NCI-H1694 (cell line): Measurements from ENCODE around the gene RBM34.
"Not testable (repeated sequence)": the region's sequence is repeated elsewhere in the genome, so short reads cannot be mapped to it uniquely, and the experiment has no call there.

Experiments
- DNase-seq: peaks from one replicate; lab custom pipeline; 2025; lab: John Stamatoyannopoulos, UW

Gene RBM34

DNA sequence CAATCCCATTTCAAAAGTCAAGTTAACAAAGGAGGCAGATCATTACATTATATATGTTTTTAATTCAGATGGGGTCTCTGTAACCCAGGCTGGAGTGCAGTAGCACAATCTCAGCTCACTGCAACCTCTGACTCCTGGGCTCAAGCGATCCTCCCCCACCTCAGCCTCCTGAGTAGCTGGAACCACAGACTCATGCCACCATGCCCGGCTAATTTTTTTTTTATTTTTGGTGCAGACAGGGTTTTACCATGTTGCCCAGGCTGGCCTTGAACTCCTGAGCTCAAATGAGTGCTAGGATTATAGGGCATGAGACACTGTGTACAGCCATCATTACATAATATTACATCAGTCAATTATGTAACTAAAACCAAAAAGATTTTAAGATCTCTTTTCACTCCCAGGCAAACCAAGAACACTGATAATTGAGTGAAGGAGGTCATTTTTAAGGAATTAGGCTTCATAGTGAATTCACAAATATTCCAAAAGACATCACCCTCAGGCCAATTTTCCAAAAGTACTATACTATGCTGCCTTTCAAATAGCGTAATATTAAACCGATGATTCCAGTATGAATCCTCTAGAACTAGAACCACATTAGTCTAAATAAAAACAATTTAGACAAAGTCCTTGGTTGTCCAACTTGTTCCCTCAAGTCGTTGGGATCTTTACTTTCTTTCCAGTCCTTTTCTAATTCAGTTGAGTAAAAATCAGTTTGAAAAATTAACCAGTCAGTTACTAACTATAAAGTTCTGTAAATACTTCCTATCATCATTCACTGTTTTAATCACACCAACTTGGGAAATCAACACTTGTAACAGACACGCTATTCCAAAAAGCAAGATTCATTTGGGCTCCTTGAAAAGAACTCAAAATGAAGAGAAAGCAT is 48.5 kb downstream of the RBM34 start:
- DNase-seq = no peak

DNA sequence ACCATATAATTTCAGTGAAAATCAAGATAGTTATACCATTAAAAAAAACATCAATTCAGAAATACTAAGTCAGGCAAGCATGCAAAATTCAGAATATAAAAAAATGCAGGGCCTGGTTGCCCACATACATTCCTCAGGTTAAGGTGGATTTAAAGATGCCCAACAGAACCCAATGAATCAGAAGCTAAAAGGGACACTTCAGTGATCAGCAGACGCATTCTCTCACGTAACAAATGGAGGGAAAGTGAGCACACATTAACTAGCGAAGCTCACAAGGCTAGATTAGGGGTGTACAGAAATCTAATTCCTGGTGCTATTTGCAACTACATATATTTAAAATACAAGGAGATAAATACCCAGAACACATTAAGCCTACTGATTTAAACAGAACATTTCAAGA is 49.9 kb downstream of the RBM34 start:
- DNase-seq = no peak

DNA sequence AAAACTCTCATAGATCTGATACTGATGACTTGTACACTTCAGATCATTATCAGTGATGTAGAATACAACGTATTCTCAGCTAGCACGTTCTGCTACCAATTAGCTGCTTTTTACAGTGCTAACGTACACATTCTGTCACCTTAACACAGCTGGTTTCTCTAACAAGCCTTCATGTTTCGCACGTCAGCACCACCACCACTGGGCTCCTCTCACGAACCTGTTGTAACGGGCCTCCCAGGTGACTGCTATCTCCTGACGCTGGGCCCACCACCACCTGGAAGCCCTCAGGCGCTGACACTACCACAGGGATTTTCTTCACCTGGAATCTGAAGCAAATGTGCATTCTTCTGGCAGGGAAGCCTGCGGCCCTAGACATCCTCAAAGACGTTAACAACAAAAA is 52.2 kb downstream of the RBM34 start:
- DNase-seq = no peak

DNA sequence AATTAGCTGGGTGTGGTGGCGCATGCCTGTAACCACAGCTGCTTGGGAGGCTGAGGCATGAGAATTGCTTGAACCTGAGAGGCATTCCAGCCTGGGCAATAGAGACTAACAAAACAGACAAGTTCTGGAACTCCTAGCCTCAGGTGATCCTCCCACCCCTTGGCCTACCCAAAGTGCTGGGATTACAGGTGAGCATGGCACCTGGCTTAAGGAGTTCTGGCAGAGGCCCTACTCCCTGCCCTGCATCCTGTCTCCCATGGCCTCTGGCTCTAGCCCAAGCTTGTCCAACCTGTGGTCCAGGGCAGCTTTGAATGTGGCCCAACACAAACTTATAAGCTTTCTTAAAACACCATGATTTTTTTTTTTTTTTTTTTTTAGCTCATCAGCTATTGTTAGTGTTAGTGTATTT is 52.9 kb downstream of the RBM34 start:
- no peak for DNase-seq

DNA sequence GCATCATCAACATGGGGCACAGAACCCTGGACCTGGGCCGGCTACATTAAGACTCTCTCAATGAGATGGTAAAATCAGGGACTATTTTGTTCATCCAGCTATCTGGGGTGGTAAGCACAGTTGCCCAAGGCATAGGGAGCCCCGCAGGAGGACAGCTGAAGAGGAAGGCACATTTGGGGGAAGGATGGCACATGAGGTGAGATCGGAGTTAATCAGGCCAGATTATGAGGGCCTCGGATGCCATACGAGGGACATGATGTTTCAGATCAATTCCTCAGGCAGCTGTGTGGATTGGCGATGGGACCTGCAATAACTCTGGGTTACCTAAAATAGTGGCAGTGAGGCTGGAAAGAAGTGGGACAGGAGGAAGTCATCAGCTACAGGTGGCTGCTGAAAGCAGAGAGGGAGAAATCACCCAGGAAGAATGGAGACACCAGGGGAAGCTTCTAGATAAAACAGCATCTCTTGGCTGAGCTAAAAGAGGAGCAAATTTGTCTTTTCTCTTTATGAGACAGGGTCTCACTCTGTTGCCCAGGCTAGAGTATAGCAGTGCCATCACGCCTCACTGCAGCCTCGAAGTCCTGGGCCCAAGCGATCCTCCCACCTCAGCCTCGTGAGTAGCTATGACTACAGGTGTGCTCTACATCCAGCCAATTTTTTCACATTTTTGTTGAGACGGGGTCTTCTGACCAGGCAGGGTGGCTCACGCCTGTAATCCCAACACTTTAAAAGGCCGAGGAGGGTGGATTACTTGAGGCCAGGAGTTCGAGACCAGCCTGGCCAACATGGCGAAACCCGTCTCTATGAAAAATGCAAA is 53.5 kb downstream of the RBM34 start:
- DNase-seq = no peak

DNA sequence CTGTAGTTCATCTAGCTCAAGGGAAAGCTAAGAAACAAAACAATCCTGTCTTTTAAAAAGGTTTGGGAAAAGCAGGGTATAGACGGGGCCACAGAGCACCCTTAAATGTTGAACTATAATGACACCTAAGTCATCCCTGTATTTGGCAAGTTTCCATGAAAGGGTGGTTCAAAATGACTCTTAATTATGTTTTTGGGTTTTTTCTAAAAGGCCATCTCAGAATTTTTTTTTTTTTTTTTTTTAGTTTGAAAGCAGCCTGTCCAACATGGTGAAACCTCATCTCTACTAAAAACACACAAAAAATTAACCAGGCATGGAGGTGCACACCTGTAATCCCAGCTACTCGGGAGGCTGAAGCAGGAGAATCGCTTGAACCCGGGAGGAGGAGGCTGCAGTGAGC is 54.6 kb downstream of the RBM34 start:
- no peak for DNase-seq

DNA sequence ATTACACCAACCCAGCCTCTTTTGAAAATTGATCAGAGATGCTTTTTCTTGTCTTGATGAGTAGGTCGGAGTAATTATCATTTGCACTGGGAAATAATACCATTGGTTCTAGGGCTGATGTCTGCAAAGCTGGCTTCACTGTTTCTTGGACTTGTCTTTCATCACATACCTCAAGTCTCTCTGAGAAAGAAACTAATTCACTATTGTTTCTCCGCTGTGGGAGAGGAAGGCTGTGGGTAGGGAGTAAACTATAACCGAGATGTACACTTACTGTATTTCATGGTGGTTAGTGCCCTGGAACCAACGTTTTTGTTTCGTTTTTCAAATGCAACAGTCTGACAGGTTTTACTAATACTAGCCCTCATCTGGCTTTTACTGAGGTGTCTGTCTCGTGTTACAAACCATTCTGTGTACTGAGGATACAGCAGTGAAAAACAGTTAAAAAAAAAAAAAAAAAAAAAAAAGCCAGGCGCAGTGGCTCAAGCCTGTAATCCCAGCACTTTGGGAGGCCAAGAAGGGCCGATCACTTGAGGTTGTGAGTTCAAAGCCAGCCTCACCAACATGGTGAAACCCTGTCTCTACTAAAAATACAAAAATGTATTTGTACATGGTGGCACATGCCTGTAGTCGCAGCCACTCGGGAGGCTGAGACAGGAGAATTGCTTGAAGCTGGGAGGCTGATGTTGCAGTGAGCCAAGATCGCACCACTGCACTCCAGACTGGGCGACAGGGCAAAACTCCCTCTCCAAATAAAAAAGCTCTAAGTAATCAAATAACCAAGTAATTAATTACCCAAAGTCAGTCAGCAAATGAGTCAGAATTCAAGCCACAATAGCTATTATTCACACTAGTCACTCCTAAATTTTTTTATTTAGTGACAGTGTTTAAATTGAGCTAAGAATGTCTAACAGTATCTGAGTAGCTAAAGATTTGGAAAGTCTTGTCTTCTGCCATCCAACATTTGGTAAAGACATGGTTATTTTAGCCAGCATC is 55.7 kb downstream of the RBM34 start:
- no peak for DNase-seq

DNA sequence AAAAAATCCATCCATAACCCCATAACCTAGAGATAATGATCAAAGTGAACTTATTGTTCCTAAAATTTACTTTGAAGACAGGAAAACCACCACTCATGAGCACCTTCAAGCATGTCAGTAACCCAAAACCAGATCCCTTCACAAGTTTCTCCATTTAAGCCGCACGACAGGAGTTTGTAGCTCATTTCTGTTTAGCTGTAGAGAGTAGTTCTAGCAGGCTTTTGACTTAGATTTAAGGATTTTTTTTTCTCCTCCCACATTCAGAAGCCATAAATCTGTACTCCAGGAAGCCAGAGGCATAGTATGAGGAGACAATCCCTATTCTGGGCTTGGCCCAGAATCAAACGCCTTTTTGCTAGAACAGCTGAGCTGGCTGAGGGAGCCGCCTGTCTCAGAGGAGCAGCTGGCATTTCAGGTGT is 58.0 kb downstream of the RBM34 start:
- DNase-seq = no peak

DNA sequence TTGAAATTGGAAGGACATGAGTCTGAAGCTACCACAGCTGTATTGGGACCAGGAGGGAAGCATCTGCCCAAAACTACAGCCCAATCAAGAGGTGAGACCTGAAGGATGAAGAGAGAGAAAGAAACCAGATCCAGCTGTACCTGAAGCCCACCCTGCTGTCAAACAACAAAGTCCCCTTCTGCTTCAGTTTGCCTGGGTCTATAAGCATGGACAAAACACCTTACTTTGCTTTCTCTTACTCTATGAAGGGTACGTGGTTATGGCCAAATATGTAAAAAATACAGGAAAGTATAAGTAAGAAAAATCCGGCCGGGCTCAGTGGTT is 58.8 kb downstream of the RBM34 start:
- no peak for DNase-seq

DNA sequence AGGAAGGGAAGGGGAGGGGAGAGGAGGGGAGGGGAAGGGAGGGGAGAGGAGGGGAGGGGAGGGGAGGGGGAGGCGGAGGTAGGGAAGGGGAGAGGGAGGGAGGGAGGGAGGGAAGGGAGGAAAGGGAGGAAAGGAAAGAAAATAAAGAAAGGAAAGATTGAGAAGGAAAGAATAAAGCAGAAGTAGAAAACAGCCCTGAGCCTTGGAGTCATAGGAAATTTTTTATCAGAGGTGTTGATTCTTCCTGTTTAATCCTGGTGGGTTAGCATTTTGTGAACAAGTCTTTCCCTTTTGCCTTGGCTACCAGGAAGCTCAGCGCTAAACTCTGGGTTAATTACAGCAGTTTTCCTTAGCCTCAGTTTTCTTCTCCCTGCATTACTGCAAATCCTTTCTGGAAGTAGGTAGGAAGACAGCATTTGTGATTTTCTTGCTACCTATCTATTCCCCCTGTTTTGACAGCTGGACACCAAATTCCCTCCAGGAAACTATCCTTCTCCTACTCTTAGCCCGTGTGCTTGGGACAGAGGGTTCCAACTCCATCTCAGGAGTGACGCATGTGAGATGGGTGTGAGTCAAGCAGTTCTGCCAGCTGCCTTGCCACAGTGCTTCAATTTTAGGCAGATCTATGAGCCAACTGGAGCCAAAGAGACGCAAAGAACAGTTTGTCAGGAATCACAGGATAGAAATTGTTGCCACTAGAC is 59.3 kb downstream of the RBM34 start:
- no peak for DNase-seq

DNA sequence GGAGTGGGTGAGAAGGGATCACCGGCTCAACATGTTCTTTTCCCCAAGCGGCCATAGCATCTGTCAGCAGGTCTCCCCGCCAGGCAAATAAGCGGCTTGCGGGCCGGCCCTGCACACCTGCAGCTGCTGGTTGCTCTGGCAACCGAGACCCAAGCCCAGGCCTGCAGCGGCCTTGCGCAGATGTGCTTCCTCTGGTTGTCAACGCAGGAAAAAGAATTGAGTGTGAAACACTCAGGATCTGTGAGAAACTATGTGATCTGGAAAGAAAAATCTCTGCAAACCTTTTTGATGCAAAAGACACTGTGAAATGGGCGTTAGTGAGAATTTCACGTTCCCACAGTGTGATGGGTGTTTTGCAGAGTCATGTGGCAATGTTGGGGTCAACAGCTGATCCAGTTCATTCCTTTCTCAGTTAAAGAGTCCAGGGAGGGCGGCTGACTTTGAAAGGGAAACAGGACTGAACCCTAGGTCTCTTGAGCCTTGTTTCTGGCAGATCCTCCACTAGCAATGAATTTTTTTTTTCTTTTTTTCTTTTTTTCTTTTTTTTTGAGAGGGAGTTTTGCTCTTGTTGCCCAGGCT is 60.8 kb downstream of the RBM34 start:
- no peak for DNase-seq

DNA sequence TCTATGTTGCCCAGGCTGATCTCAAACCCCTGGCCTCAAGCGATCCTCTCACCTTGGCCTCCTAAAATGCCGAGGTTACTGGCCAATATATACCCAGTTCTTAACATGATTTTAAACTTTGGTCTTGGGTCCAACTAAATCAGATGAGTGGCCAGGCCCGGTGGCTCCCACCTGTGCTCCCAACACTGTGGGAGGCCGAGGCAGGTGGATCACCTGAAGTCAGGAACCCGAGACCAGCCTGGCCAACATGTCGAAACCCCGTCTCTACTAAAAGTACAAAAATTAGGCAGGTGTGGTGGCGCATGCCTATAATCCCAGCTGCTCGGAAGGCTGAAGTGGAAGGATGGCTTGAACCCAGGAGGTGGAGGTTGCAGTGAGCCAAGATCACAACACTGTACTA is 62.1 kb downstream of the RBM34 start:
- no peak for DNase-seq

DNA sequence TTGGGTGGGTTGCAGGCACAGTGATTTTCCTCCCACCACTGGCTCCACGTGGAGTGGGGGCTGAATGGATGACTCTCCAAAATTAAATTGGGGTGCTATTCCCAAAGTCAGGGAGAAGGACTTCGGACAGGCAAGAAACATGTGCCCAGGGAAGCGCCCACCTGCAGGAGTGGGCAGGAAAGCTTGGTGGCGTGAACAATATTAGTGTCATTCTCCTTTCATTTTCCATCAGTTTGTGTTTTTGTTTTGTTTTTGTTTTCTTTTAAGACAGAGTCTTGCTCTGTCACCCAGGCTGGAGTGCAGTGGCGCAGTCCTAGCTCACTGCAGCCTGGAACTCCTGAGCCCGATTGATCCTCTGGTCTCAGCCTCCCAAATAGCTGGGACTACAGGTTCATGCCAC is 62.5 kb downstream of the RBM34 start:
- no peak for DNase-seq

DNA sequence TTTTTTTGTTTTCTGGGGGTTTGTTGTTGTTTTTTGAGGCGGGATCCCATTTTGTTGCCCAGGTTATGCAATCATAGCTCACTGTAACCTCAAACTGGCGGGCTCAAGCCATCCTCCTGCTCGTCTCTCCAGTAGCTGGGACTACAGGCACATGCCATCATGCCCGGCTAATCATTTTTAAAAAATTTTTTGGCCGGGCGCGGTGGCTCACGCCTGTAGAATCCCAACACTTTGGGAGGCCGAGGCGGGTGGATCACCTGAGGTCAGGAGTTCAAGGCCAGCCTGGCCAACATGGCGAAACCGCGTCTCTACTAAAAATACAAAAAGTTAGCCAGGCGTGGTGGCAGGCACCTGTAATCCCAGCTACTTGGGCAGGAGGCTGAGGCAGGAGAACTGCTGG is 63.5 kb downstream of the RBM34 start:
- DNase-seq = not testable (repeated sequence)

DNA sequence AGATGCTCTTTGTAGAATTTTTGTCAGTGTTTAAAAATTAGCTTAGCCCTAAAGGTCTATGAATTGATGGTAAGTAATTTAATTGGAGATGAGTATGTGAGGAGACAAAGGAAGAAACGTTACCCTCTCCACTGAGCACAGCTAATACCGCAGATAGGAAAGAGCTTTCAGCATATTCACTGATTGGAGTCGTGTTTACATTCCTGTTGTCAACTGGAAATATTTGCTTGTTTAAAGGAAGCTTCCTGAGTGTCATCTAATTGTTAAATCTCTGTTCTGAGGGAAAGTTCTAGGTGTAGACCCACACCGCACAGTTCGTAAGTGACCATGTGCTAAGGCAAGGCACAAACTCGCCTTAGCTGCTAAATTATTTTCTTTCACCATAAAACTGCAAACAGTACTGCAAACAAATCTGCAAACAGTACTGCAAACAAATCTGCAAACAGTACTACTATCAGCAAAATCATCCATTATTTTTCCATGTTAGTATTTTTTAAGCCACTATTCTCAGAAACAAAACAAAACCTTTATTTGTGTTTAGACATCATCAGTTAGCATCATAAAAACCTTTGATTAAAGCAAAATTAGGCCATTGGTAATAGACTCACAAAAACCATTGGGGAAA is 65.0 kb downstream of the RBM34 start:
- no peak for DNase-seq

DNA sequence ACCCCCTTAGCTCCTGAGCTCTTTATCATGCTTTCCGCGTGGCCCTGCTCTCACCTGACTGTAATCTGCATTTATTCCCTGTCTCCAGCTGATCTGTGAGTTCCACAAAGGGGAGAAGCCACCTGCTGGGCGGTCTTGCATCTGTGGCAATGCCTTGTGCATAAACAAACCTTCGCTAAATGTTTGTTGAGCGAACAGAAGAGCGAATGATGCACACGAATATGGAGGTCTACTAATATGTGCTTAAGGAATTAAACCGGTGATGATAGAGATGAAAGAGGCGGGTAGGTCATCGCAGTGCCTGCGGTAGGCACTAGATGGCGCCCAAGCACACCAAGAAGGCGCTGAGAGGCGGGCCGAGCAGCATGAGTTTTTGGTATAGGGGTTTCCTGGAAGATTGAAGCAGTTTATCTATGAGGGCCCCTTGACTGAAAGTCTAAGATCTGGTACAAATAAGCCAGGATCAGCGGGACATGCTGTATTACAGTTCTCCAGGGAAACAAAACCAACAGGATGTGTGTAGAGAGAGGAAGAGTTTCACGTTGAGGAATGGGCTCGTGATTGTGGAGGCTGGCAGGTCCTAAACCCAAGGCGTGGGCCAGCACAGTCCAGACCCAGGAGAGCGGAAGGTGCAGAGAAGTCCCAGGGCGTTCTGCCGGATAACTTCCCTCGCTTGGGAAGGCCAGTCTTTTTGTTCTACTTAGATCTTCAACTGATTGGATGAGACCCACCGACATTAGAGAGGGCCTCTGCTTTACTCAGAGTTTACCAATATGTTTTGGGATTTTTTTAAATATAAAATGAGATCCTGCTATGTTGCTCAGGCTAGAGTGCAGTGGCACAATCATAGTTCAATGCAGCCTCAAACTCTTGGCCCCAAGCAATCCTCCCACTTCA is 67.1 kb downstream of the RBM34 start:
- peak; percentile 53 for DNase-seq

DNA sequence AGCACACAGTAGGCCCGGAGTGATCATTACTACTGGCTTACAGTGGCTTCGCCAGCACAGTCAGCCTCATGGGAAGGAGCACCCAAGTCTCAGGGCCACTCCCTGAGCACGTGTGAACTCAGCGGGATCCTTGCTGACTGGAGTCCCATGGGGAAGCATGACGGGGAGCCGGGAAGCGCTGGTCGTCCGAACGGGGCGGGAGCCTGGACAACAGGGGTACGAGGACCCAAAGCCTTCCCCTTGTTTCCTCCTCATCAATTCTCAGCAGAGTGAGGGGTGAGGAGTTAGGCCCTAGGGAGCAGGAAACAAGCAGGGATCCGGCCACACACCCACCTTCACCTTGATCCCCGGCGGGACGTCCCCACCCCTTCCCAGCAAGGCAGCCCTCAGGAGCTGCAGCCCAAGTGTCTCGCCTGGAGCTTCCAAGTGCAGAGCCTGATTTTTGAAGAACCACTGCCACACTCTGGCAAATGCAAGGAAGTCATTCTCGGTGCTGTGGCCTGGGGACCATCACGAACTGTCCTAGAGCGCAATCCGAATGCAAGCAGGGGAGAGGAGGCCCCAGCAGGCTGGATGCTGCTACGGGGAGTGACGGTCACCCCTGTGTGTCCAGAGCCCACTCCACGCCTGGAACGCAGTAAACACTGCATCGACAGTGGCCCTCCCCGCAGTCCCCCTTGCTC is 67.9 kb downstream of the RBM34 start:
- DNase-seq = no peak

DNA sequence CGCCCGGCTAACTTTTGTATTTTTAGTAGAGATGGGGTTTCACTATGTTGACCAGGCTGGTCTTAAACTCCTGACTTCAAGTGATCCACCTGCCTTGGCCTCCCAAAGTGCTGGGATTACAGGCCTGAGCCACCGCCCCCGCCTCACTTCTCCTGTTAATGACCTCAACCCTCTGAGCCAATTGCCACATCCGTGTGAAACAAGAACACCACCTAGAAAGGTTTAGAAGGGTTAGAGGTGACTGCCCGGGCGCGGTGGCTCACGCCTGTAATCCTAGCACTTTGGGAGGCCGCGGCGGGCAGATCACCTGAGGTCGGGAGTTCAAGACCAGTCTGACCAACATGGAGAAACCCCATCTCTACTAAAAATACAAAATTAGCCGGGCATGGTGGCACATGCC is 68.6 kb downstream of the RBM34 start:
- not testable (repeated sequence) for DNase-seq

DNA sequence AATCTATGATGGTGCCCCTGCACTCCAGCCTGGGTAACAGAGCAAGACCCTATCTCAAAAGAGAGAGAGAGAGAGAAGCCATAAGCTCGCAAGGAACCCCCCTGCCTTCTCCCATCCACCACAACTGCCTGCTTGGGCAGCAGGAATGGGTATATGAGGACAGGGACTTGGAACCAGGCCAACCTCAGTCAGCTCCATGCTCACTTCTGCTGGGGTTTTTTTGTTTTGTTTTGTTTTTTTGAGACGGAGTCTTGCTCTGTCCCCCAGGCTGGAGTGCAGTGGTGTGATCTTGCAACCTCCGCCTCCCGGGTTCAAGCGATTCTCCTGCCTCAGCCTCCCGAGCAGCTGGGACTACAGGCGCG is 69.0 kb downstream of the RBM34 start:
- DNase-seq = not testable (repeated sequence)
